Lower leg skin (tissue), 3 donors: ENCODE measurements around the gene DCAF15.

Experiments
- CTCF ChIP-seq, 3 donors: fragments of 450-650 bp; IDR thresholded peaks; one replicate each; pipeline ENCODE4 v1.5.1; 2016; ENCODE audit warnings: antibody characterized with exemption in 3 of 3, mild to moderate bottlenecking in 3 of 3, moderate library complexity in 2 of 3
- POLR2A ChIP-seq, 2 donors: fragments of 450-650 bp; IDR thresholded peaks; one replicate each; pipeline ENCODE4 v1.6.1; 2016 to 2017; ENCODE audit warnings: antibody characterized with exemption in 2 of 2, mild to moderate bottlenecking in 1 of 2, moderate library complexity in 1 of 2

- no peak for TF ChIP-seq CTCF (IDR thresholded peaks at IDR 0.05)
- no peak for TF ChIP-seq POLR2A (IDR thresholded peaks at IDR 0.05)
Measured at GRCh38 chr19:13981988-13982501, 29.7 kb downstream of the DCAF15 start.
